Right lobe of liver (tissue), 4 donors: ENCODE data around the gene SNCG.
"Not testable (repeated sequence)": the region's sequence is repeated elsewhere in the genome, so short reads cannot be mapped to it uniquely, and the experiment has no call there.

Experiments used
- POLR2A ChIP-seq: fragments of 450-650 bp; IDR thresholded peaks from one replicate; pipeline ENCODE4 v1.6.1; 2017; ENCODE audit warnings: antibody characterized with exemption, mild to moderate bottlenecking
- TF ChIP-seq, protein P1 (sequence below), 4 donors: fragments of 200-600 bp in 3 of 4; fragments of 450-650 bp in 1 of 4; IDR thresholded peaks; one replicate each; pipeline versions ENCODE4 v1.5.1 to v1.8.0; 2016 to 2022; ENCODE audit warnings: antibody characterized with exemption in 4 of 4, mild to moderate bottlenecking in 2 of 4
- donor health status: DM: no; HTN: no; CAD: no.
- donor health status: DM: no; HTN: no; CAD: no.
- donor health status: DM: no; HTN: yes; CAD: no.

DNA sequence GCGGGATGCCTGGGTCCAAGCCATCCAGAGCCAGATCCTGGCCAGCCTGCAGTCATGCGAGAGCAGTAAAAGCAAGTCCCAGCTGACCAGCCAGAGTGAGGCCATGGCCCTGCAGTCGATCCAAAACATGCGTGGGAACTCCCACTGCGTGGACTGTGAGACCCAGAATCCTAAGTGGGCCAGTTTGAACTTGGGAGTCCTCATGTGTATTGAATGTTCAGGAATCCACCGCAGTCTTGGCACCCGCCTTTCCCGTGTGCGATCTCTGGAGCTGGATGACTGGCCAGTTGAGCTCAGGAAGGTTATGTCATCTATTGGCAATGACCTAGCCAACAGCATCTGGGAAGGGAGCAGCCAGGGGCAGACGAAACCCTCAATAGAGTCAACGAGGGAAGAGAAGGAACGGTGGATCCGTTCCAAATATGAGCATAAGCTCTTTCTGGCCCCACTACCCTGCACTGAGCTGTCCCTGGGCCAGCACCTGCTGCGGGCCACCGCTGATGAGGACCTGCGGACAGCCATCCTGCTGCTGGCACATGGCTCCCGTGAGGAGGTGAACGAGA lies 50.8 kb downstream of the SNCG start:
- TF ChIP-seq, protein P1, sequence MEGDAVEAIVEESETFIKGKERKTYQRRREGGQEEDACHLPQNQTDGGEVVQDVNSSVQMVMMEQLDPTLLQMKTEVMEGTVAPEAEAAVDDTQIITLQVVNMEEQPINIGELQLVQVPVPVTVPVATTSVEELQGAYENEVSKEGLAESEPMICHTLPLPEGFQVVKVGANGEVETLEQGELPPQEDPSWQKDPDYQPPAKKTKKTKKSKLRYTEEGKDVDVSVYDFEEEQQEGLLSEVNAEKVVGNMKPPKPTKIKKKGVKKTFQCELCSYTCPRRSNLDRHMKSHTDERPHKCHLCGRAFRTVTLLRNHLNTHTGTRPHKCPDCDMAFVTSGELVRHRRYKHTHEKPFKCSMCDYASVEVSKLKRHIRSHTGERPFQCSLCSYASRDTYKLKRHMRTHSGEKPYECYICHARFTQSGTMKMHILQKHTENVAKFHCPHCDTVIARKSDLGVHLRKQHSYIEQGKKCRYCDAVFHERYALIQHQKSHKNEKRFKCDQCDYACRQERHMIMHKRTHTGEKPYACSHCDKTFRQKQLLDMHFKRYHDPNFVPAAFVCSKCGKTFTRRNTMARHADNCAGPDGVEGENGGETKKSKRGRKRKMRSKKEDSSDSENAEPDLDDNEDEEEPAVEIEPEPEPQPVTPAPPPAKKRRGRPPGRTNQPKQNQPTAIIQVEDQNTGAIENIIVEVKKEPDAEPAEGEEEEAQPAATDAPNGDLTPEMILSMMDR (IDR thresholded peaks at IDR 0.05), result not testable (repeated sequence)
- TF ChIP-seq POLR2A, result not testable (repeated sequence)
